Stomach smooth muscle (tissue), 2 donors: ENCODE results near the gene STRADA.

Source experiments
- H3K27ac ChIP-seq: one replicate; pipeline ENCODE4 v1.7.0; 2013; ENCODE audit warnings: mild to moderate bottlenecking, low read length, inconsistent platforms
- H3K27me3 ChIP-seq, 2 donors: one replicate each; pipeline ENCODE4 v1.7.0; 2013; ENCODE audit warnings: low read length in 2 of 2; ENCODE audit not compliant: insufficient read depth in 2 of 2, control insufficient read depth in 1 of 2
- H3K36me3 ChIP-seq, 2 donors: one replicate each; pipeline ENCODE4 v1.7.0; 2013; ENCODE audit warnings: low read length in 2 of 2; ENCODE audit not compliant: control insufficient read depth in 2 of 2, insufficient read depth in 2 of 2
- H3K4me1 ChIP-seq: one replicate; pipeline ENCODE4 v1.7.0; 2013; ENCODE audit warnings: low read length; ENCODE audit not compliant: control insufficient read depth, insufficient read depth
- H3K4me3 ChIP-seq, 2 donors: one replicate each; pipeline ENCODE4 v1.7.0; 2013; ENCODE audit warnings: low read length in 2 of 2
- H3K9ac ChIP-seq, 2 donors: one replicate each; pipeline ENCODE4 v1.7.0; 2013; ENCODE audit warnings: low read length in 2 of 2, mild to moderate bottlenecking in 1 of 2
- H3K9me3 ChIP-seq, 2 donors: one replicate each; pipeline ENCODE4 v1.7.0; 2013; ENCODE audit warnings: low read length in 2 of 2; ENCODE audit not compliant: control insufficient read depth in 2 of 2
- donor health status: healthy.
- donor health status: Pancreatic carcinoma.

Gene STRADA

GRCh38 chr17:63695889-63696288, 45.7 kb downstream of the STRADA start:
- no peaks in the 10 kb centered on the region for H3K9me3 ChIP-seq
- H3K4me3 ChIP-seq, result no peak overlapping the region
- peaks cover 26% of the 10 kb centered on the region for H3K4me1 ChIP-seq
- H3K27me3 ChIP-seq, result no peaks in the 10 kb centered on the region
- H3K36me3 ChIP-seq, result peaks cover 25 to 32% of the 10 kb centered on the region in 2 donors
- H3K9ac ChIP-seq, result no peak overlapping the region
- H3K27ac ChIP-seq, result no peak overlapping the region

DNA sequence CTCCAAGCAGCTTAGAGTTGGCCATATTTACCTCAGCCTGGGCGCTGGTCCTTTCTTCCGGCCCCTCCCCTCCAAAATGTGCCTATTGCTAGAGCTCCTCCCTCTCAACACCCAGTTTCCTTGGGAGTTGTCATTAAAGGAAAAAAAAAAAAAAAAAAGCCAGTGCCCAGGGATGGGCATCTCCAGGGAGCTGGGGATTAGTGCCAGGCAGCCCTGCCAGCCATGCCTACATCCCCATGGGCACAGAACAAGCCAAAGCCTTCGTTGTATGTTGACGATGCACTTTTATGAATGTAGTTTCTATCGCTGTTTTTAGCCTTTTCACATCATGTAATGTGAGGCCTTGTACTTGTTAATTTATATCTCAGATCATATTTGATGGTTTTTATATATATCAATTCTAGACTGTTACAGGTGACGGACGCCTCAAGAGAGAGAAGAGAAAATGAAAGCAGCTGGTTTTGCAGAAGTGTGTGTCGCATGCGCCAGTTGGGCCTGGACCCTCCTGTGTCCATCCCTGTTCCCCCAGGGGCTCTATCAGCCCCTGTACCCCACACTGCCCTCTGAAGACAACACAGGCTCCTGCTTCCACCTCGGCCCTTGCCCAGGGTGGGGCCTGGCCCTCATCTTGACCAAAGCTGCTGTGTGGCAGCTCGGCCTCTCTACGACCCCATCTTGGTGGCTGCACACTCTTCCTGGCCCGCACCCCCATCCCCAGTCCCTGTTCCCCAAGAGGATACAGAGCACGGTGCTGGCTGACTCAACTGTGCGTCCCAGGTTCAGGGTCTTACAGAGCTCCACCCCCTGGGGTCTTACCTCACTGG, 46.4 kb downstream of the STRADA start:
- Histone ChIP-seq H3K9ac (no peak overlapping the region), H3K36me3 (peaks cover 32 to 39% of the 10 kb centered on the region in 2 donors), H3K27me3 (no peaks in the 10 kb centered on the region), H3K4me3 (no peak overlapping the region), H3K27ac (no peak overlapping the region), H3K4me1 (peaks cover 20% of the 10 kb centered on the region), H3K9me3 (no peaks in the 10 kb centered on the region)

GRCh38 chr17:63694229-63694949, 47.2 kb downstream of the STRADA start:
- Histone ChIP-seq H3K9me3 (no peaks in the 10 kb centered on the region), H3K9ac (no peak overlapping the region), H3K4me1 (peaks cover 18% of the 10 kb centered on the region), H3K4me3 (no peak overlapping the region), H3K27ac (peak overlapping the region; percentile 24), H3K36me3 (peaks cover 40 to 47% of the 10 kb centered on the region in 2 donors), H3K27me3 (no peaks in the 10 kb centered on the region)

GRCh38 chr17:63693411-63694113, 48.0 kb downstream of the STRADA start:
- peaks cover 10% of the 10 kb centered on the region for H3K4me1 ChIP-seq
- H3K36me3 ChIP-seq, result peaks cover 48 to 55% of the 10 kb centered on the region in 2 donors
- H3K27ac ChIP-seq, result no peak overlapping the region
- no peak overlapping the region for H3K4me3 ChIP-seq
- H3K27me3 ChIP-seq, result no peaks in the 10 kb centered on the region
- no peaks in the 10 kb centered on the region for H3K9me3 ChIP-seq
- no peak overlapping the region for H3K9ac ChIP-seq

DNA sequence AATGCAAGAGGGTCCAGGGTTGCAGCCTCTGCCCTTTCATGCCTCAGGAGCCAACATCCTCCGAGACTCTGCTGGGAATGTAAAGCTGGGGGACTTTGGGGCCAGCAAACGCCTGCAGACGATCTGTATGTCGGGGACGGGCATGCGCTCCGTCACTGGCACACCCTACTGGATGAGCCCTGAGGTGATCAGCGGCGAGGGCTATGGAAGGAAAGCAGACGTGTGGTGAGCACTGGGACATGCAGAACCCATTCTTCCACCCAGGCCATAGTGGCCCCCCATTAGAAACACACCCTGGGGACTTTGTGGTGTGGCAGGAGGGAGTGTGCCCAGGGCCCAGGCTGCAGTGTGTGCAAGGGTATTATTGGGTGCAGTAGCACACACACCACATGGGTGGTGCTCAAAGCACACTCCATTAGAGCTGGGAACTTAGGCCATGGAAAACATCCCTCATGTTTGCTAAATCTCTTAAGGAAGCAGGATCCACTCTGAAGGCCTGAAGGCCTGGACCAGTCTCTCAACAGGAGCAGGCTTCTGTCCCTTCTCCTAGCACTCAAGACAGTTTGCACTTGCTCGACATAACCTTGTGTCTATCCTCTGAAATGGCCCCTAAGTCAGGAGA, 49.3 kb downstream of the STRADA start:
- H3K36me3 ChIP-seq, result peaks cover 54 to 61% of the 10 kb centered on the region in 2 donors
- H3K9ac ChIP-seq, result no peak overlapping the region
- no peaks in the 10 kb centered on the region for H3K9me3 ChIP-seq
- no peaks in the 10 kb centered on the region for H3K27me3 ChIP-seq
- H3K27ac ChIP-seq, result no peak overlapping the region
- no peak overlapping the region for H3K4me3 ChIP-seq
- H3K4me1 ChIP-seq, result peaks cover 7% of the 10 kb centered on the region

DNA sequence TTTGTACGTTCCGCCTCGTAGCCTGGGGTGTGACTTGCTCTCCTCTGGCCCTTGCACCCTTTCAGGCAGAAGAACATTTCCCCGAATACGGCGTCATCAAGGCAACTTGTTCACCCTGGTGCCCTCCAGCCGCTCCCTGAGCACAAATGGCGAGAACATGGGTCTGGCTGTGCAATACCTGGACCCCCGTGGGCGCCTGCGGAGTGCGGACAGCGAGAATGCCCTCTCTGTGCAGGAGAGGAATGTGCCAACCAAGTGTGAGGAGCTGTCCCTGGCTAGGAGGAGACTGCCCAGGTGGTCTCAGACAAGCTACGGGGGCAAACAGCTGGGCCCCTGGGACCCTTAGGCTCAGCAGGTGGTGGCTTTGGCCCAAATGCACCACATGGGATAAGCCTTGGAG, 52.1 kb downstream of the STRADA start:
- Histone ChIP-seq H3K4me1 (peaks cover 20% of the 10 kb centered on the region), H3K27me3 (no peaks in the 10 kb centered on the region), H3K36me3 (peaks cover 54 to 61% of the 10 kb centered on the region in 2 donors)

DNA sequence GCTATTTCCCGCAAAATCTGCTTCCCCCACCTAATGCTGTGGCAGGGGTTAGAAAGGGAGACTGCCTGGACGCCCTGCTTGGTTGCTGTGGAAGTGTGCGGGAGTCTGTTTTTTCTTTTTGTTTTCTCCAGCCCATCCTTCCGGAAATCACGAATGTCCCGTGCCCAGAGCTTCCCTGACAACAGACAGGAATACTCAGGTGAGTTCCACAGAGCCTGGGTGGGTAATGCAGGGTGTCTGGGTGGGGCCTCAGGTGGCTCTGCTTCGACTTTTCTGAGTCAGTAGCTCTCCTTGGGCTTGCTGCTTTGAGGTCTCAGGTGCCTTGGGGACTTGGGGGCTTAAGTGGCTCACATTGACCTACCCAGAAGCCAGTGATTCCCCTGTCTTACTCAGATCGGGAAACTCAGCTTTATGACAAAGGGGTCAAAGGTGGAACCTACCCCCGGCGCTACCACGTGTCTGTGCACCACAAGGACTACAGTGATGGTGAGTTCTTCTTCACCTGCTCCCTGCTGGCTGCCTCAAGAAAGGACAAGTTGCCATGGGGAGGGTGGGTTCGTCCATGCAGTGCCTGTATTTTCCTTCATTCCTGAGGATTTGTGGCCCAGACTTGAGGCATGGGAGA, 53.1 kb downstream of the STRADA start:
- H3K4me3 ChIP-seq, result no peak overlapping the region
- no peaks in the 10 kb centered on the region for H3K9me3 ChIP-seq
- H3K9ac ChIP-seq, result no peak overlapping the region
- H3K27ac ChIP-seq, result no peak overlapping the region
- H3K36me3 ChIP-seq, result peaks cover 55 to 56% of the 10 kb centered on the region in 2 donors
- peaks cover 17% of the 10 kb centered on the region for H3K4me1 ChIP-seq
- H3K27me3 ChIP-seq, result no peaks in the 10 kb centered on the region

More for the DNA sequence above, 52.1 kb downstream of the STRADA start:
- no peak overlapping the region for H3K4me3 ChIP-seq
- H3K27ac ChIP-seq, result no peak overlapping the region
- no peak overlapping the region for H3K9ac ChIP-seq
- no peaks in the 10 kb centered on the region for H3K9me3 ChIP-seq

DNA sequence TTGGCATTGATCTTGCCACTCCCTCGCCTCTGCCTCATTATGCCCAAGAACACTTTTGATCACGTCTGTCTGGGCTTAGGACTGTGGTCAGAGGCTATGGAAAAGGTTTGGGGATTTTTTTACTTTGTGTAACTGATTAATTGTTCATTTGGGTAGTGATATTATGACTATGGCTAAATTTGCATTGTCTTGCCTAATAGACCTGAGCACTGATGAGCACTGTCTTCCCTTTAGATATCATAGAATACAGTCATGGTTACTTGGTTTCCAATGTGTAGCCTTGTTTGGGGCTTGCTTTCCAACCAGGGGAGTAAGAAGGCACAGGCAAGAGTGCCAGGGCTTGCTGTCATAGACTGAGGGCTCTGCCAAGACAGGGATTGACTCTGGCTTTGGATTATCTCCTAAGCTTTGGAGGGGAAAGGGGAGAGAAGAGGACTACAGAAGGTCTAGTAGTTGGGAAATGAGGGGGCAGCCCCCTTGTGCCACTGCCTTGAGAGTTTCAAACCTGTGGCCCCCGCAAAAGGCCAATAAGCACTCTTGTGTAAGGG, 55.4 kb downstream of the STRADA start:
- Histone ChIP-seq H3K9ac (no peak overlapping the region), H3K4me3 (no peak overlapping the region), H3K27ac (no peak overlapping the region), H3K27me3 (no peaks in the 10 kb centered on the region), H3K9me3 (no peaks in the 10 kb centered on the region), H3K36me3 (peaks cover 44 to 52% of the 10 kb centered on the region in 2 donors), H3K4me1 (peaks cover 31% of the 10 kb centered on the region)

DNA sequence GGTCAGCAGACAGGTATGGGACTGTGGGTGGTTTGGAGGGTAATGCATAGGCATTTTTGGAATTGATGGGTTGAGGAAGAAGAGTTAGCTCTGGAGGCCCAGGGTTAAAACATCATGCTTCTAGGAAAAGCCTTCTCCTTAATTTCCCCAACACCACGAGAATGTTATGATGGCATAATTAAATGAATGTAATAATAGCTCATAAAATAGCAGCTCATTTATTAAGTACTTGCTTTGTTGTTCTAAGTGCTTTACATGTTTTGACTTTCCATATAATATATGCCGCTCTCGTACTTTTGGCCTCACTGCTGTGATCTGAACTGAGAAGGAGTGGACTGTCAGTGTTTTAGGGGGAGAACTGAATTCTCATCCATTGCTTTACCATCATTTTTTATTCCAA, 56.0 kb downstream of the STRADA start:
- Histone ChIP-seq H3K9ac (no peak overlapping the region), H3K27me3 (no peaks in the 10 kb centered on the region), H3K9me3 (no peaks in the 10 kb centered on the region), H3K4me3 (no peak overlapping the region), H3K4me1 (peaks cover 34% of the 10 kb centered on the region), H3K36me3 (peaks cover 37 to 45% of the 10 kb centered on the region in 2 donors), H3K27ac (no peak overlapping the region)

DNA sequence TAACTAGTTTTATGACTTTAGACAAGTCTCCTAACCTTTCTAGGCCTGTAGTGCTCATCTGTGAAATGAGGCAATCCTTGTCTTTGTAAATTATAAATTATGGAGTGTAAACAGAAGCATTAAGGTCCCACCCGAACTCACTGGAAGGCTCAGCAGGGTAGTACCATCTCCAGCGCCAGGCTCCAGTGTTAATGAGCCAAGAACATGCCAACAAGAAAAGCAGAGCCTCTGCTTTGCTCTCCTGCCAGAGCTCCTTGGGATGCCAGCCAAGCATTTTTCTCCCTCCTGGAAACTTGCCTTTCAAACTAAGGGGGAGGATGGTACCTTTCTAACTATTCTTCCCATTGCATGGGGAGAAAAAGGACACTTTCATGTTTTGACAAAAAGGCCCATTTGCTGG, 56.6 kb downstream of the STRADA start:
- Histone ChIP-seq H3K4me1 (peaks cover 35% of the 10 kb centered on the region), H3K27ac (no peak overlapping the region), H3K4me3 (peak overlapping the region in 1 of 2 donors; percentile 15), H3K27me3 (no peaks in the 10 kb centered on the region), H3K9ac (no peak overlapping the region), H3K36me3 (peaks cover 32 to 41% of the 10 kb centered on the region in 2 donors), H3K9me3 (no peaks in the 10 kb centered on the region)
